ENCODE measurements around the gene ARID3A.

- TF ChIP-seq SP1 (CRISPR knock-in tag; conservative IDR thresholded peaks at IDR 0.05) (no peak), JUN (CRISPR knock-in tag; IDR thresholded peaks at IDR 0.05) (no peak), ZBTB43 (CRISPR knock-in tag; IDR thresholded peaks at IDR 0.05) (no peak), TP53 (CRISPR knock-in tag; IDR thresholded peaks at IDR 0.05) (no peak), CTCF (IDR thresholded peaks at IDR 0.05) (no peak), GRHL2 (CRISPR knock-in tag; IDR thresholded peaks at IDR 0.05; ENCODE audit: insufficient replicate concordance, severe bottlenecking) (no peak), SMAD4 (CRISPR knock-in tag; IDR thresholded peaks at IDR 0.05) (no peak)
Measured at GRCh38 chr19:876780-877314, 49.0 kb upstream of the ARID3A start.

All from WTC11 (cell line).